Fibroblast of villous mesenchyme (primary cell): ENCODE results near the gene CNTN4. TPM values are rescaled to one million over a fixed set of nuclear protein-coding genes. Genes with fewer than 3 reads are reported as not detected.

ENCODE experiments used
- DNase-seq: peaks from one replicate; pipeline ENCODE4 v3.0.0-alpha.2; 2010; ENCODE audit warnings: low read depth
- H3K4me3 ChIP-seq: 2 replicates; pipeline ENCODE4 v1.5.1; 2011; ENCODE audit warnings: low read depth, mild to moderate bottlenecking, low read length
- total RNA-seq: library from RNA; depleted of rRNA; stranded (reverse); fragments of >200 nt; gene quantifications from 2 replicates; pipeline ENCODE4 v1.2.3, GENCODE V29; 2012
- TF ChIP-seq, protein P1 (sequence below): IDR thresholded peaks from 2 replicates; pipeline ENCODE4 v1.5.1; 2012; ENCODE audit warnings: low read depth, mild to moderate bottlenecking, low read length; ENCODE audit not compliant: insufficient read depth

The CNTN4 gene
- total RNA-seq, 1 donor, result 6.9 TPM

DNA sequence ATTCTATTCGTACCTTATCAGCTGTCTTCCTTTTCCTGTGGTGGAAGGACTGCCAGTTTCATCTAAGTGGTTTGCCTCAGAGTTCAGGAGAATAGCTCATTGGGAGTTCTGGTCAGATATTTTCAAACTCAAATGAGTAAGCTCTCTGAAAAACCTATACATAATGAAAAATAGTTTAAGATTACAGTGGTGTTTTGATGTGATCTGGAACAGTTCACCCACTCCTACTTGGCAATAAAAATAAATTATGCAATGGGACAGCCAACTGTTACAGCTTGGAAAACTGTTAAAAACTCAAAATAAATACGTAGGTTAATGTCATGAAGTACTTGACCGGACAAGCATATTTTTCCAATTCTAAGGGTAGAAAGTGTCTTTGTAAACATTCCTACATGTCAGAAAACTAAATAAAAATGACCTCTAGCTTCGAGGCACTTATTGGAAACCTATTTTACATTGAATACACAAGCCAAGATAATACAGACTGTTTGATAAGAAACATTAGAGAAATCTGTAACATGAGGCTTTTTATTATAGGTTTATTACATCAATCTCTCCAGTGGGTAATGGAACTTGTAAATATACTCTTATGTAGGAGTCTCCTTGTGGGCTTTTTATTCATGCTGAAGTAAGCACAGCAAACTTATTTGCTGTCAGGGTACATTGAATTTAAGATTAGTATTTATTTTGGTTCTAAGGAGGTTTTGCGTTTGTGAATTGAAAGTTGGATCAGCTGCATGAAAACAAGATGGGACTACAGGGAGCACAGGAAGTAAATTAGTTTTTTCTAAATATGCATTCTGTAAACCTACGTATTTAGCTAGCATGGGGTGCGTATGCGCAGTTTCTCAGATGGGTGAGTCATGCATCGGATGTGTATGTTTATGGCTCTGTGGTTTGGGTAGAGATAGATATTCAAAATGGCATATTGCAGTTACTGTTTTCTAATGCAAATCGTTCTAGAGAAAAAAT, 558.4 kb downstream of the CNTN4 start:
- DNase-seq, result peak; percentile 98
- TF ChIP-seq, protein P1, sequence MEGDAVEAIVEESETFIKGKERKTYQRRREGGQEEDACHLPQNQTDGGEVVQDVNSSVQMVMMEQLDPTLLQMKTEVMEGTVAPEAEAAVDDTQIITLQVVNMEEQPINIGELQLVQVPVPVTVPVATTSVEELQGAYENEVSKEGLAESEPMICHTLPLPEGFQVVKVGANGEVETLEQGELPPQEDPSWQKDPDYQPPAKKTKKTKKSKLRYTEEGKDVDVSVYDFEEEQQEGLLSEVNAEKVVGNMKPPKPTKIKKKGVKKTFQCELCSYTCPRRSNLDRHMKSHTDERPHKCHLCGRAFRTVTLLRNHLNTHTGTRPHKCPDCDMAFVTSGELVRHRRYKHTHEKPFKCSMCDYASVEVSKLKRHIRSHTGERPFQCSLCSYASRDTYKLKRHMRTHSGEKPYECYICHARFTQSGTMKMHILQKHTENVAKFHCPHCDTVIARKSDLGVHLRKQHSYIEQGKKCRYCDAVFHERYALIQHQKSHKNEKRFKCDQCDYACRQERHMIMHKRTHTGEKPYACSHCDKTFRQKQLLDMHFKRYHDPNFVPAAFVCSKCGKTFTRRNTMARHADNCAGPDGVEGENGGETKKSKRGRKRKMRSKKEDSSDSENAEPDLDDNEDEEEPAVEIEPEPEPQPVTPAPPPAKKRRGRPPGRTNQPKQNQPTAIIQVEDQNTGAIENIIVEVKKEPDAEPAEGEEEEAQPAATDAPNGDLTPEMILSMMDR, result no peak
- peak overlapping the region; percentile 14 for H3K4me3 ChIP-seq

DNA sequence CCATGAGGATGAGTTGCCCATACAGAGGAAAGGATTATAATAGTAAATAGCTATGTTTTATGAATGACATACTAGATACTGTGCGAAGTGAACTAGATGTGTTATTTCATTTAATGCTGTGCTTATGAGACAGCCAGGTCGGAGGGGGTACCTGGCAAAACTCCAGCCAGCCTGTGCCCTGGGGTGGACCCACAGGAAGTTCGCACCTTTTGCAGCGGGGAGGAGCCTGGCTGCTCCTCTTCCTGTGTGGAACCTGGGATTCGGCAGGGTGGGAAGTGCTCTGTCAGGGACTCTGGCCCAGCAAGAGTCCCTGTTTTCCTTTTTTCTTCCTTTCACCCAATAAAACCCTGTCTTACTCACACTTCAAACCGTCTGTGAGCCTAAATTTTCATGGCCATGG, 559.3 kb downstream of the CNTN4 start:
- TF ChIP-seq, protein P1, result no peak
- no peak overlapping the region for H3K4me3 ChIP-seq
- peak; percentile 26 for DNase-seq

DNA sequence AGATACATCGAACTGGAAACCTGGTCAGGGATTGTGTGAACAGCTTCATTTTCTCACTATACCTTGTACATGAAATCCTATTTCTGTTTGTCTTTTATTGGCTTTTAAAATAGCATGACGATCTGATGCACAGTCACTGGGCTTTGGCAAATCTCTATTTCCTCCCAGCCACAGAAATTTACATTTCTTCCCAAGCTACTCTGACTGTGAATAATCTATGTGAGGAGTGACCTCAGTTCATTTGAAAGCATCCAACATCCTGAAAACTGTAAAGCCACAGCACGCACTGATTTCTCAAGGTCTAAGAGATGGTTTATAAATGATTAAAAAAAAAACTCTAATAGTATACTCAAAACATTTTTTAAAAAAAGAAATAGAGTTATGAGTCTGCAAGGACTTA, 561.2 kb downstream of the CNTN4 start:
- peak; percentile 88 for DNase-seq
- TF ChIP-seq, protein P1, result no peak
- no peak overlapping the region for H3K4me3 ChIP-seq

DNA sequence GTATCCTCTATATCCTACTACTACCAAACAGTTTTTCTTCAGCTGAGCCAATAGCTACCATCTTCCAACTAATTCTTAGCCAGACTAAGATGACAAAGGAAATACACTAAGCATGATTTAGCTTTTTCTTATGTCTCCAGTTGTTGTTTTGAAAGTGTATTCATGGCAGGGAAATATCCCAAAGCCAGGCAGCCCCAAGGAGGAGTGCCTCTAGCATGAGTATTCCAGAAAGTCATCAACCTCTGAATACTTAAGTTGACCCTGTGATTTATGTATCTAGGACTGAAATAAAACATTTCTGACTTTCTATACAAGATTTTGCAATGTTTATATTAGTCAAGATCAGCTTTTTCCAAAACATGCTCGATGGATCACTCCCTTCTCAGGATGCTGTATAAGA, 562.4 kb downstream of the CNTN4 start:
- TF ChIP-seq, protein P1, result no peak
- no peak overlapping the region for H3K4me3 ChIP-seq
- DNase-seq, result peak; percentile 93

DNA sequence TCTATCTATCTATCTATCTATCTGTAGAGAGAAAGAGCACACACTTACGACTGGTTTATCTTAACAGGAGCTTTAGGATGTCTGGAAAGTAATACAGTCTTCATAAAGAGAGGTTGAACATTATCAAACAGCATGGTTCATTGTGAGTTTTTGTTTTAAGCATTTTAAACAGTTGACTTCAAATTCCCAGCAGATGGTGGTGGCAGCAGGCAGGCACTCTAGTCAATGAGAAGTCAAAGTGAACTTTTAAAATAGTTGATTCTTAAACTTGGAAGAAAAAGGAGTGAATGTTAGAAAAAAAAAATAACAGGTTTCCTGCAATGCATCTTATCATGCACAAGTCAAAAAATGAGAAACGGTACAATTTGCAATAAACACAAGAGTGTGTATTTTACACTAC, 578.8 kb downstream of the CNTN4 start:
- TF ChIP-seq, protein P1, result no peak
- DNase-seq, result no peak
- H3K4me3 ChIP-seq, result no peak overlapping the region

DNA sequence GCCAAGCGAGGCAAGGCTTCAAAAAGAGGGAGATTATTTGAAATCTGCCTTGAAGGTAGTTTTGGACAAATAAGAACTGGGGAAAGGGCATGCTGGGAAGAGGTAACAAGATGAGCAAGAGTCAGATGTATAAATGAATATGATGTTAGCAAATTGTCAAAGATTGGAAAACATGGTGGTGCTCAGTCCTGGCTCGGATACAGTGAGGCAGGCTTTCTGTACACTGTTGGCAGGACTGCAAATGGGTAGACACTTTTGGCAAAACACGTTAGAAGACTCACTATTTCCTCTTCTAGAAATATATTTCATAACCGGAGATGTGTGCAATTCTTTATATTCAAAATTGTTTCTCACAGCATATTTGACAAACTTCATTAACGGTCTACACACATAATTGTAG, 581.6 kb downstream of the CNTN4 start:
- DNase-seq, result no peak
- TF ChIP-seq, protein P1, result no peak
- no peak overlapping the region for H3K4me3 ChIP-seq
